H1 (cell line): ENCODE data around the gene RELL1. TPM values are rescaled to one million over a fixed set of nuclear protein-coding genes. Genes with fewer than 3 reads are reported as not detected.

Experiments
- CTCF ChIA-PET: fragments of 300-600 bp; sonication (Branson Sonifier 250); formaldehyde crosslinking; loops from one replicate; lab custom pipeline; 2021; ENCODE audit not compliant: partially characterized antibody; lab: Charles Lee
- POLR2A ChIA-PET: fragments of 300-600 bp; sonication (Branson Sonifier 250); formaldehyde crosslinking; loops from one replicate; lab custom pipeline; 2021; ENCODE audit warnings: inconsistent platforms; ENCODE audit not compliant: partially characterized antibody; lab: Charles Lee
- DNase-seq, 2 experiments: peaks; one replicate each; pipeline versions ENCODE4 v3.0.0 to v3.0.0-alpha.2; 2010 to 2022; ENCODE audit warnings: low spot score in 2 of 2, low read depth in 1 of 2, mixed read lengths in 1 of 2
- FAIRE-seq: peaks from 2 replicates; lab custom pipeline; 2011; peaks lifted over from hg19 to GRCh38; lab: Jason Lieb, UNC
- H2AFZ ChIP-seq: 2 replicates; pipeline ENCODE4 v1.8.1; 2012; ENCODE audit warnings: low read length, inconsistent platforms
- H2AK5ac ChIP-seq: 2 replicates; pipeline ENCODE4 v1.6.1; 2013; ENCODE audit warnings: low read depth, low read length
- H2BK120ac ChIP-seq: replicated peaks from 2 replicates; pipeline ENCODE3; 2013; ENCODE audit warnings: low read depth, low read length, inconsistent platforms
- H2BK12ac ChIP-seq: 2 replicates; pipeline ENCODE4 v1.6.1; 2013; ENCODE audit warnings: low read depth, low read length
- H2BK15ac ChIP-seq: 2 replicates; pipeline ENCODE4 v1.6.1; 2013; ENCODE audit warnings: low read length
- H2BK20ac ChIP-seq: 2 replicates; pipeline ENCODE4 v1.6.1; 2013; ENCODE audit warnings: low read length
- H2BK5ac ChIP-seq: 2 replicates; pipeline ENCODE4 v1.6.1; 2013; ENCODE audit warnings: low read depth, low read length
- H3K14ac ChIP-seq: 2 replicates; pipeline ENCODE4 v1.6.1; 2013; ENCODE audit warnings: inconsistent platforms; ENCODE audit not compliant: insufficient read length
- H3K18ac ChIP-seq: 2 replicates; pipeline ENCODE4 v1.6.1; 2013; ENCODE audit warnings: low read length; ENCODE audit errors: extremely low read depth
- H3K23ac ChIP-seq: 2 replicates; pipeline ENCODE4 v1.6.1; 2013; ENCODE audit warnings: inconsistent platforms; ENCODE audit not compliant: insufficient read length
- H3K23me2 ChIP-seq: 2 replicates; pipeline ENCODE4 v1.6.1; 2013; ENCODE audit warnings: low read depth, low read length
- H3K27ac ChIP-seq: 2 replicates; pipeline ENCODE4 v1.6.1; 2011; ENCODE audit warnings: low read depth, low read length, inconsistent platforms
- H3K27me3 ChIP-seq, 4 experiments: replicated peaks in 1 of 4; 1 replicate in 1 of 4; 2 replicates in 3 of 4; pipeline versions ENCODE4 v1.6.1 to v1.8.1; 2011 to 2013; ENCODE audit warnings: low read length in 3 of 4, mild to moderate bottlenecking in 3 of 4, inconsistent platforms in 2 of 4, mixed read lengths in 2 of 4, moderate library complexity in 1 of 4; ENCODE audit not compliant: control insufficient read depth in 3 of 4, insufficient read depth in 3 of 4; ENCODE audit errors: extremely low read depth in 1 of 4
- H3K36me3 ChIP-seq, 4 experiments: 2 replicates each; pipeline versions ENCODE4 v1.6.1 to v1.8.1; 2011 to 2013; ENCODE audit warnings: mild to moderate bottlenecking in 4 of 4, low read length in 3 of 4, moderate library complexity in 2 of 4, control low read depth in 1 of 4, inconsistent platforms in 1 of 4; ENCODE audit not compliant: insufficient read depth in 4 of 4, control insufficient read depth in 2 of 4
- H3K4ac ChIP-seq: replicated peaks from 2 replicates; pipeline ENCODE3; 2013; ENCODE audit warnings: low read length, low read depth, mixed read lengths, inconsistent platforms; ENCODE audit not compliant: insufficient read length
- H3K4me1 ChIP-seq, 4 experiments: replicated peaks in 1 of 4; 1 replicate in 1 of 4; 2 replicates in 3 of 4; pipeline versions ENCODE4 v1.6.1 to v1.8.1; 2011 to 2013; ENCODE audit warnings: low read length in 3 of 4, inconsistent platforms in 2 of 4, mixed read lengths in 1 of 4; ENCODE audit not compliant: insufficient read depth in 4 of 4, control insufficient read depth in 3 of 4
- H3K4me2 ChIP-seq, 2 experiments: 2 replicates each; pipeline versions ENCODE4 v1.6.1 to v1.8.1; 2011 to 2013; ENCODE audit warnings: low read depth in 2 of 2, low read length in 2 of 2, control low read depth in 1 of 2, inconsistent platforms in 1 of 2, mild to moderate bottlenecking in 1 of 2; ENCODE audit not compliant: insufficient read depth in 1 of 2
- H3K4me3 ChIP-seq, 4 experiments: fragments of 200-600, 300-600 bp in 1 of 4; sonication (generic), shearing (Covaris generic), sonication (Bioruptor Twin) in 1 of 4; 2 replicates each; pipeline versions ENCODE4 v1.5.1 to v1.8.1; 2011 to 2016; ENCODE audit warnings: low read length in 4 of 4, low read depth in 3 of 4, control low read depth in 2 of 4, inconsistent platforms in 2 of 4, mild to moderate bottlenecking in 2 of 4, mixed read lengths in 1 of 4, moderate library complexity in 1 of 4; ENCODE audit not compliant: insufficient read depth in 2 of 4; ENCODE audit errors: extremely low read depth in 1 of 4
- H3K56ac ChIP-seq: replicated peaks from 2 replicates; pipeline ENCODE3; 2013; ENCODE audit warnings: low read depth, mild to moderate bottlenecking, mixed read lengths, low read length, inconsistent platforms; ENCODE audit not compliant: insufficient read length
- H3K79me1 ChIP-seq: 2 replicates; pipeline ENCODE4 v1.6.1; 2013; ENCODE audit warnings: low read depth, low read length, control low read depth
- H3K79me2 ChIP-seq, 2 experiments: 2 replicates each; pipeline versions ENCODE4 v1.6.1 to v1.8.1; 2012 to 2013; ENCODE audit warnings: low read length in 2 of 2, mild to moderate bottlenecking in 2 of 2, inconsistent platforms in 1 of 2; ENCODE audit not compliant: insufficient read depth in 2 of 2, control insufficient read depth in 1 of 2
- H3K9ac ChIP-seq, 4 experiments: replicated peaks in 1 of 4; 1 replicate in 1 of 4; 2 replicates in 3 of 4; pipeline versions ENCODE4 v1.6.1 to v1.8.1; 2011 to 2013; ENCODE audit warnings: low read depth in 3 of 4, low read length in 3 of 4, control low read depth in 2 of 4, mild to moderate bottlenecking in 2 of 4, moderate library complexity in 2 of 4, inconsistent platforms in 1 of 4; ENCODE audit errors: extremely low read depth in 1 of 4
- H3K9me3 ChIP-seq, 2 experiments: 2 replicates each; pipeline versions ENCODE4 v1.6.1 to v1.8.1; 2012 to 2013; ENCODE audit warnings: mild to moderate bottlenecking in 2 of 2, moderate library complexity in 2 of 2, control low read depth in 1 of 2, inconsistent platforms in 1 of 2, low read depth in 1 of 2, low read length in 1 of 2, mixed read lengths in 1 of 2; ENCODE audit not compliant: insufficient read depth in 2 of 2
- H4K20me1 ChIP-seq, 2 experiments: replicated peaks in 1 of 2; 2 replicates each; pipeline versions ENCODE3 to v1.8.1; 2011 to 2013; ENCODE audit warnings: inconsistent platforms in 2 of 2, low read length in 2 of 2, mild to moderate bottlenecking in 1 of 2; ENCODE audit not compliant: insufficient read depth in 2 of 2, control insufficient read depth in 1 of 2
- H4K5ac ChIP-seq: 2 replicates; pipeline ENCODE4 v1.6.1; 2013; ENCODE audit warnings: low read length, low read depth, mixed read lengths, inconsistent platforms; ENCODE audit not compliant: insufficient read length
- H4K8ac ChIP-seq: 2 replicates; pipeline ENCODE4 v1.8.0; 2013; ENCODE audit warnings: mild to moderate bottlenecking, moderate library complexity, low read length, inconsistent platforms; ENCODE audit not compliant: insufficient read depth; ENCODE audit errors: extremely low read depth
- H4K91ac ChIP-seq: replicated peaks from 2 replicates; pipeline ENCODE3; 2013; ENCODE audit warnings: low read length, mixed read lengths, inconsistent platforms; ENCODE audit not compliant: insufficient read length
- CREB1 ChIP-seq: IDR thresholded peaks from 2 replicates; pipeline ENCODE4 v1.6.1; 2012; ENCODE audit warnings: inconsistent platforms
- EP300 ChIP-seq, 2 experiments: IDR thresholded peaks; 1 replicate in 1 of 2; 2 replicates in 1 of 2; pipeline ENCODE4 v1.6.1; 2011 to 2012; ENCODE audit warnings: low read depth in 2 of 2, low read length in 2 of 2, mild to moderate bottlenecking in 2 of 2, borderline replicate concordance in 1 of 2, inconsistent platforms in 1 of 2, moderate library complexity in 1 of 2
- EZH2 ChIP-seq: fragments of 200-600 bp; sonication (generic); IDR thresholded peaks from 2 replicates; pipeline ENCODE4 v1.7.1; 2012; ENCODE audit warnings: low read depth, mild to moderate bottlenecking, moderate library complexity, low read length, inconsistent platforms; ENCODE audit not compliant: severe bottlenecking
- HDAC2 ChIP-seq, 2 experiments: fragments of 300-600 bp in 1 of 2; sonication (generic) in 1 of 2; IDR thresholded peaks; 2 replicates each; pipeline ENCODE4 v1.6.1; 2011 to 2012; ENCODE audit warnings: low read depth in 2 of 2, low read length in 2 of 2, mild to moderate bottlenecking in 2 of 2, moderate library complexity in 2 of 2, borderline replicate concordance in 1 of 2, inconsistent platforms in 1 of 2
- JUN ChIP-seq: IDR thresholded peaks from 2 replicates; pipeline ENCODE4 v1.6.1; 2011; ENCODE audit warnings: low read depth, mild to moderate bottlenecking, improper control_type of control experiment, low read length
- KDM5A ChIP-seq: fragments of 200-600 bp; IDR thresholded peaks from 2 replicates; pipeline ENCODE4 v1.7.1; 2012; ENCODE audit warnings: mild to moderate bottlenecking, low read length, inconsistent platforms, mixed read lengths
- NRF1 ChIP-seq: IDR thresholded peaks from 2 replicates; pipeline ENCODE4 v1.6.1; 2011; ENCODE audit warnings: mild to moderate bottlenecking, low read depth, low read length, improper control_type of control experiment
- SIN3A ChIP-seq, 2 experiments: IDR thresholded peaks in 1 of 2; conservative IDR thresholded peaks in 1 of 2; 2 replicates each; pipeline ENCODE4 v1.6.1; 2011 to 2012; ENCODE audit warnings: low read length in 2 of 2, improper control_type of control experiment in 1 of 2, low read depth in 1 of 2, mild to moderate bottlenecking in 1 of 2
- SIRT6 ChIP-seq: IDR thresholded peaks from one replicate; pipeline ENCODE4 v1.7.1; 2012; ENCODE audit warnings: low read length, inconsistent platforms
- SIX5 ChIP-seq: IDR thresholded peaks from 2 replicates; pipeline ENCODE4 v1.6.1; 2011; ENCODE audit warnings: mild to moderate bottlenecking, low read depth, low read length
- SP1 ChIP-seq: IDR thresholded peaks from 2 replicates; pipeline ENCODE4 v1.6.1; 2011; ENCODE audit warnings: low read depth, low read length
- TAF1 ChIP-seq: IDR thresholded peaks from 2 replicates; pipeline ENCODE4 v1.6.1; 2011; ENCODE audit warnings: mild to moderate bottlenecking, low read depth, low read length
- WGBS, 2 experiments: shearing (Covaris generic) in 1 of 2; methylation state at CpG; one replicate each; pipeline versions ENCODE4 v1.1.6 to v1.1.7; 2013 to 2015; ENCODE audit warnings: low lambda C conversion rate in 2 of 2, mixed read lengths in 2 of 2, inconsistent platforms in 1 of 2, low coverage in 1 of 2, missing lambda C conversion rate in 1 of 2; ENCODE audit not compliant: insufficient replicate concordance in 2 of 2, insufficient coverage in 1 of 2, insufficient read length in 1 of 2; ENCODE audit errors: extremely low coverage in 1 of 2, missing lambda C conversion rate in 1 of 2; 5-methylcytosine and 5-hydroxymethylcytosine counted together
- polyA plus RNA-seq, 7 experiments: library from polyadenylated mRNA; depleted of rRNA in 3 of 7; stranded (reverse) in 5 of 7; unstranded in 2 of 7; fragments of >200 nt in 5 of 7; fragments of 200-250 nt in 2 of 7; gene quantifications; 1 replicate in 5 of 7; 2 replicates in 1 of 7; 4 replicates in 1 of 7; pipeline versions ENCODE4 v1.2.1 to v1.2.3, GENCODE V29; 2011 to 2013; ENCODE audit warnings: missing spikeins in 2 of 7, mixed read lengths in 2 of 7
- total RNA-seq: library from RNA; stranded (reverse); fragmentation: NEBNext Ultra II Directional; extraction: Animal tissue kit (Norgen Biotek cat#: 25700); gene quantifications from 2 replicates; pipeline ENCODE4 v1.2.1, GENCODE V29; 2021
- TF ChIP-seq, protein P1 (sequence below): IDR thresholded peaks from 2 replicates; pipeline ENCODE4 v1.6.1; 2012; ENCODE audit warnings: low read length, inconsistent platforms

The RELL1 gene
- total and polyA plus RNA-seq, 2 of the 8 experiments (the other 6 are each of a cell fraction or from before 2014, with no cell fraction given): 2.1 to 14.1 TPM

GRCh38 chr4:37734989-37735388, 48.8 kb upstream of the RELL1 start:
- H3K18ac ChIP-seq: no peak overlapping the region
- no peak overlapping the region for H2BK120ac ChIP-seq
- no peak overlapping the region for H3K27ac ChIP-seq
- no peaks in the 10 kb centered on the region for H3K27me3 ChIP-seq
- WGBS, 2 experiments: 91% methylated on average over 3 of the region's 3 CpGs; no CpG with 5 or more reads in 1 of the 2 experiments
- no peaks in the 10 kb centered on the region for H3K79me1 ChIP-seq
- no peaks in the 10 kb centered on the region for H3K79me2 ChIP-seq
- no peak overlapping the region for H2BK12ac ChIP-seq
- no peak overlapping the region for H4K91ac ChIP-seq
- no peak overlapping the region for H3K23ac ChIP-seq
- H2AFZ ChIP-seq: no peak overlapping the region
- H3K56ac ChIP-seq: no peak overlapping the region
- no peak overlapping the region for H3K4me2 ChIP-seq
- no peaks in the 10 kb centered on the region; the same call in 1 of the 2 replicates for H3K23me2 ChIP-seq
- no peak for DNase-seq
- H4K5ac ChIP-seq: no peak overlapping the region
- H4K20me1 ChIP-seq: no peaks in the 10 kb centered on the region
- no peak overlapping the region for H2BK20ac ChIP-seq
- H3K4ac ChIP-seq: no peak overlapping the region
- H3K14ac ChIP-seq: no peak overlapping the region
- no peak overlapping the region for H2BK15ac ChIP-seq
- no peaks in the 10 kb centered on the region for H3K9me3 ChIP-seq
- FAIRE-seq: no peak
- H3K4me1 ChIP-seq: peaks cover 3 to 4% (median 3%) of the 10 kb centered on the region in 4 experiments; a peak in 4 of 7 replicates
- ChIA-PET POLR2A (interaction anchor here (0.6 kb wide), 1 partner anchor 18 kb away, joined by 3 read pairs; no protein-coding TSS in a partner anchor), CTCF (no interaction called here)
- H4K8ac ChIP-seq: no peak overlapping the region
- H3K9ac ChIP-seq: no peak overlapping the region
- no peak overlapping the region for H2AK5ac ChIP-seq
- no peaks in the 10 kb centered on the region for H3K36me3 ChIP-seq
- H2BK5ac ChIP-seq: no peak overlapping the region
- no peak overlapping the region for H3K4me3 ChIP-seq
- TF ChIP-seq SIRT6 (no peak), EZH2 (no peak), NRF1 (no peak), HDAC2 (IDR thresholded peaks at IDR 0.05; ENCODE audit: borderline replicate concordance in 1 of 2, low read depth in 2 of 2, low read length in 2 of 2) (no peak), SP1 (no peak), SIN3A (conservative IDR thresholded peaks at IDR 0.05 in 1 of 2, IDR thresholded peaks at IDR 0.05 in 1 of 2; ENCODE audit: low read depth in 1 of 2, low read length in 2 of 2) (no peak), TAF1 (no peak), JUN (no peak), SIX5 (no peak), EP300 (IDR thresholded peaks at IDR 0.05; ENCODE audit: borderline replicate concordance in 1 of 2, low read depth in 2 of 2, low read length in 2 of 2) (no peak), CREB1 (no peak), KDM5A (no peak)
- TF ChIP-seq, protein P1, sequence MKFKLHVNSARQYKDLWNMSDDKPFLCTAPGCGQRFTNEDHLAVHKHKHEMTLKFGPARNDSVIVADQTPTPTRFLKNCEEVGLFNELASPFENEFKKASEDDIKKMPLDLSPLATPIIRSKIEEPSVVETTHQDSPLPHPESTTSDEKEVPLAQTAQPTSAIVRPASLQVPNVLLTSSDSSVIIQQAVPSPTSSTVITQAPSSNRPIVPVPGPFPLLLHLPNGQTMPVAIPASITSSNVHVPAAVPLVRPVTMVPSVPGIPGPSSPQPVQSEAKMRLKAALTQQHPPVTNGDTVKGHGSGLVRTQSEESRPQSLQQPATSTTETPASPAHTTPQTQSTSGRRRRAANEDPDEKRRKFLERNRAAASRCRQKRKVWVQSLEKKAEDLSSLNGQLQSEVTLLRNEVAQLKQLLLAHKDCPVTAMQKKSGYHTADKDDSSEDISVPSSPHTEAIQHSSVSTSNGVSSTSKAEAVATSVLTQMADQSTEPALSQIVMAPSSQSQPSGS: no peak
